Mucosa of descending colon (tissue), 3 donors: ENCODE results near the gene WDR18. TPM values are rescaled to one million over a fixed set of nuclear protein-coding genes. Genes with fewer than 3 reads are reported as not detected.
A peak's percentile ranks its signal among the peaks of the same experiment; 100 is the strongest.

Source experiments
- ATAC-seq: fragments of 200-7000 bp; cut with Tn5 transposase; one replicate; pipeline ENCODE4 v1.9.1; 2020; ENCODE audit warnings: mild to moderate bottlenecking, moderate library complexity
- DNase-seq, 3 donors: peaks; one replicate each; pipeline ENCODE4 v3.0.0-alpha.2; 2020
- H3K36me3 ChIP-seq: fragments of 200-600 bp; one replicate; pipeline ENCODE4 v1.8.0; 2021; ENCODE audit warnings: low read depth, mild to moderate bottlenecking
- H3K4me1 ChIP-seq: fragments of 200-600 bp; one replicate; pipeline ENCODE4 v1.8.0; 2021; ENCODE audit warnings: low read depth, mild to moderate bottlenecking
- H3K4me3 ChIP-seq: fragments of 200-600 bp; one replicate; pipeline ENCODE4 v1.8.0; 2021; ENCODE audit warnings: mild to moderate bottlenecking
- H3K9me3 ChIP-seq: fragments of 200-600 bp; one replicate; pipeline ENCODE4 v1.8.0; 2021; ENCODE audit warnings: mild to moderate bottlenecking
- intact Hi-C, 2 donors: fragments of 100-400 bp; cut with DNase I in 1 of 2; cut with micrococcal nuclease in 1 of 2; formaldehyde crosslinking; loops; one replicate each; pipeline versions ENCODE4 v1.11.0 to v1.11.1; 2022; cut with DNase I, micrococcal nuclease
- total RNA-seq, 3 donors: library from RNA; stranded (reverse); fragmentation: NEBNext Ultra II Directional in 2 of 3; extraction: Animal tissue kit (Norgen Biotek cat#: 25700) in 2 of 3; gene quantifications; one replicate each; pipeline versions ENCODE4 v1.2.1 to v1.2.4, GENCODE V29; 2021 to 2023
- TF ChIP-seq, protein P1 (sequence below): fragments of 200-600 bp; IDR thresholded peaks from one replicate; pipeline ENCODE4 v1.8.0; 2022; ENCODE audit warnings: antibody characterized with exemption, mild to moderate bottlenecking
- donor health status: DM: no; HTN: no; CAD: no; lungs with moderate emphysema.
- donor health status: DM: no; HTN: no; CAD: no.
- donor health status: DM: no; HTN: yes; CAD: no.

WDR18 gene
- total RNA-seq, 3 donors from 2014 or later, result 23.8 to 42.0 (median 33.0) TPM

- intact Hi-C loops, result no loop called here
- ATAC-seq (no peak), DNase-seq (peak in 2 of 3 donors; percentile 27 to 54)
- no peak overlapping the region for H3K4me3 ChIP-seq
- TF ChIP-seq, protein P1, sequence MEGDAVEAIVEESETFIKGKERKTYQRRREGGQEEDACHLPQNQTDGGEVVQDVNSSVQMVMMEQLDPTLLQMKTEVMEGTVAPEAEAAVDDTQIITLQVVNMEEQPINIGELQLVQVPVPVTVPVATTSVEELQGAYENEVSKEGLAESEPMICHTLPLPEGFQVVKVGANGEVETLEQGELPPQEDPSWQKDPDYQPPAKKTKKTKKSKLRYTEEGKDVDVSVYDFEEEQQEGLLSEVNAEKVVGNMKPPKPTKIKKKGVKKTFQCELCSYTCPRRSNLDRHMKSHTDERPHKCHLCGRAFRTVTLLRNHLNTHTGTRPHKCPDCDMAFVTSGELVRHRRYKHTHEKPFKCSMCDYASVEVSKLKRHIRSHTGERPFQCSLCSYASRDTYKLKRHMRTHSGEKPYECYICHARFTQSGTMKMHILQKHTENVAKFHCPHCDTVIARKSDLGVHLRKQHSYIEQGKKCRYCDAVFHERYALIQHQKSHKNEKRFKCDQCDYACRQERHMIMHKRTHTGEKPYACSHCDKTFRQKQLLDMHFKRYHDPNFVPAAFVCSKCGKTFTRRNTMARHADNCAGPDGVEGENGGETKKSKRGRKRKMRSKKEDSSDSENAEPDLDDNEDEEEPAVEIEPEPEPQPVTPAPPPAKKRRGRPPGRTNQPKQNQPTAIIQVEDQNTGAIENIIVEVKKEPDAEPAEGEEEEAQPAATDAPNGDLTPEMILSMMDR, result no peak
- peaks cover 7% of the 10 kb centered on the region for H3K36me3 ChIP-seq
- H3K4me1 ChIP-seq, result peaks cover 2% of the 10 kb centered on the region
- no peaks in the 10 kb centered on the region for H3K9me3 ChIP-seq
Observed at GRCh38 chr19:1008268-1009040, 24.3 kb downstream of the WDR18 start.

DNA sequence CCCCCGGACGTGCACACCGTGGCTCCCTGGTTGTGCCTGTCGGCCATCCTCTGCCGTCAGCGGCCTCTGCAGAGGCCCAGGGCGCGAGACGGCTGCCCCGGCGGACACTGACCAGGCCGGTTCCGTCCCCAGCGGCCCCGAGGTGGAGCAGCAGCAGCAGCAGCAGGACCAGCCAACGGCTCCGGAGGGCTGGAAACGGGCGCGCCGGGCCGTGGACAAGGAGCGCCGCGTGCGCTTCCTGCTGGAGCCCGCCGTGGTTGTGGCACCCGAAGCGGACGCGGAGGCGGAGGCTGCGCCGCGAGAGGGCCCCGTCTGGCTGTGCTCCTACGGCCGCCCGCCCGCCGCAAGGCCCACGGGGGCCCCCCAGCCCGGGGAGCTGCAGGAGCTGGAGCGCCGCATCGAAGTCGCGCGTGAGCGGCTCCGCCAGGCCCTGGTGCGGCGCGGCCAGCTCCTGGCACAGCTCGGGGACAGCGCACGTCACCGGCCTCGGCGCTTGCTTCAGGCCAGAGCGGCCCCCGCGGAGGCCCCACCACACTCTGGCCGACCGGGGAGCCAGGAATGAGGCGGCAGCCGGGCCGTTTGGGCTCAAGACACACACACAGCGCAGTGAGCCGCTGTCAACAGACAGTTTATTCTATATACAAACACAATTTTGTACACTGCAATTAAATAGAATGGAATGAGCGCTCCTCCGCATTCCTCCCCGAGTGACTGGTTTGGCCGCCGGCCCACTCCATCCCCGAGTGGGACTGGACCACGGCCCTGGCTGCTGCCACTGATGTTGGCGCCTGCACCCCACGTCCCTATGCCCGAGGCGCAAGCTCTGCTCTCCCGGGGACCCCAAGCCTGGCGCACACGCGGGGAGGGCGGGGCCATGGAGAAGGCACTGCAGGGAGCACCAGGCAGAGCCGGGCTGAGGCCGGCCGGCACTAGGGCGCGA is 25.2 kb downstream of the WDR18 start:
- H3K4me3 ChIP-seq, result no peak overlapping the region
- TF ChIP-seq, protein P1, result no peak
- intact Hi-C loops, result no loop called here
- peaks cover 2% of the 10 kb centered on the region for H3K4me1 ChIP-seq
- peaks cover 7% of the 10 kb centered on the region for H3K36me3 ChIP-seq
- H3K9me3 ChIP-seq, result no peaks in the 10 kb centered on the region
- peak in 2 of 3 donors; percentile 56 to 62 for DNase-seq
- peak; percentile 20 for ATAC-seq

DNA sequence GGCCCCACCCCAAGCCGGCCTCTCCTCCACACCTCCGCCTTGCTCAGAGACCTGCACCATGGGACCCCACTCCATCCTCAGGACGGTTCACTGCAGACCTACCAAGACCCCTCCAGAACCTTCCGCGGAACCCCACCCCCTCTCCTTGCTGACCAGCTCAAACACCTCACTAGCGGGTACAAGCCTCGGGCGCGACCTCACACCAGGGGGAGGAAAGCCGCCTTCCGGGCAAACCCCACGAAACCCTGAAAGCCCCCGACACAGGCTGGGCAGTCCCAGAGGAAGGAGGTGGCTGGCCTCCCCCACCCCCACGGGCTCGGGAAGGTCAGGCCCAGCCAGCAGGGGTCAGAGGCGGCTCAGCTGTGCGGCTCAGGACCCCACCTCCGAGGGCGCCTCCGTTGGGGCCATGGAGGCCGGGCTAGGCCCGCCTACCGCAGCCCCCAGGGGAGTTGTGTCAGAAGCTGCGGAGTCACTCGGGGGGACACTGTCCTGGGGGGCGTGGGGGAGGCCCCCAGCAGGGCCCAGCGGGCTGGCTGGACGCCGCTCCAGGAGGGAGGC is 25.9 kb downstream of the WDR18 start:
- Histone ChIP-seq H3K9me3 (no peaks in the 10 kb centered on the region), H3K36me3 (peaks cover 7% of the 10 kb centered on the region), H3K4me1 (peaks cover 2% of the 10 kb centered on the region), H3K4me3 (no peak overlapping the region)
- intact Hi-C loops, result no loop called here
- TF ChIP-seq, protein P1, result no peak
- DNase-seq, result peak in 1 of 3 donors; percentile 29
- ATAC-seq, result no peak

DNA sequence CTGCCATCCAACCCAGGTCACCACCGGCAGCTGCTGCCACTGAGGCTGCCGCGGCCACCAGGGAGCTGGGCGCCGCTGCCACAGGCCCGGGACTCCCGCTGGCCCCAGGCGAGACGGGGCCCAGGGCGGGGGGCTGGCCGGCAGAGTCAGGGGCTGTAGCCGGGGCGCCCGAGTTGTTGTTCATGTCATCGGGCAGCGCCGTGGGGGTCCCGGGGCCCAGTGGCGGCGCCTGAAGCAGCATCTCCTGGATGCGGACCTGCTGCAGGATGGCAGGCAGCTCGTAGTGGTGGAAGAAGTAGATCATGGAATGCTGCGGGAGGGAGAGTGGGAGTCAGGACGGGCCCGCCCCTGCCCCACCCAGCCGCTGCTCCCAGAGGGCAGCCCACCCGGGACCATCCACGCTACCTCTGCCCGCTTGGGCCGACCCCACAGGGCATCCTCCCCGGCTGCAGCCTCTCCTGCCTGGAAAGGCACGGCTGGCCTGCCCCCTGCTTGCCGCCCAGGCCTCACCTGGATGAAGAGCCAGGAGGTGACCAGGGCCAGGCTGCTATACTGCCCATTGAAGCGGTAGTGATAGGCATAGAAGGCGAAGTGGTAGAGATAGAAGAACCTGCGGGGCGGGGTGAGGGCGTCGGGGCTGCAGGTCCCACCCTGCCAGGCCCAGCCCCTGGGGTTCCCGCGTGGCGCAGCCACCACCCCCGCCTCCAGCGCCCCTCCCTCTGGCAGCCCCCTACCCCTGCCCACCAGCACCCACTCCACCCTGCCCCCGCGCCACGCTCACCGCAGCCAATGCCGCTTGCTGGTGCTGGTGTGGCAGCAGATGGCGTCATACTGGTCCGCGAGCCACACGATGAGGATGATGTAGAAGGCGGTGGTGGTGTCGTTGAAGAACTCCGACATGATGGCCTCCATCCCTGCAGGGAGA is 26.7 kb downstream of the WDR18 start:
- Histone ChIP-seq H3K4me3 (no peak overlapping the region), H3K4me1 (peaks cover 4% of the 10 kb centered on the region), H3K36me3 (peaks cover 7% of the 10 kb centered on the region), H3K9me3 (no peaks in the 10 kb centered on the region)
- ATAC-seq (no peak), DNase-seq (no peak)
- intact Hi-C loops, result no loop called here
- TF ChIP-seq, protein P1, result no peak
